Astrocyte of the cerebellum (primary cell): Measurements from ENCODE around the gene GDI1.
"Not testable (repeated sequence)": the region's sequence is repeated elsewhere in the genome, so short reads cannot be mapped to it uniquely, and the experiment has no call there.

Experiments used
- DNase-seq: peaks from one replicate; pipeline ENCODE4 v3.0.0-alpha.2; 2011; ENCODE audit warnings: low read depth
- H3K4me3 ChIP-seq: 2 replicates; pipeline ENCODE4 v1.5.1; 2011; ENCODE audit warnings: mild to moderate bottlenecking, low read depth, low read length, moderate library complexity
- CTCF ChIP-seq: IDR thresholded peaks from 2 replicates; pipeline ENCODE4 v1.5.1; 2012; ENCODE audit warnings: low read length, low read depth, moderate library complexity, mild to moderate bottlenecking; ENCODE audit errors: missing control alignments
- in situ Hi-C: cut with HindIII; loops from 2 replicates; pipeline ENCODE4 v1.10.0; 2017; ENCODE audit warnings: low sequenced_read_pairs

GDI1 gene

GRCh38 chrX:154436983-154437752, at the start of gene GDI1:
TSS of gene GDI1 (plus strand) at chrX:154437154. CDS start at chrX:154437255, 101 bp downstream.
- no peak for TF ChIP-seq CTCF
- no peak for DNase-seq
- peak within 1 kb of the TSS; percentile 62 for H3K4me3 ChIP-seq
- in situ Hi-C loops = no loop called here

- DNase-seq, in situ Hi-C loops, H3K4me3 ChIP-seq: not testable (repeated sequence)
These were observed 48.9 kb upstream of the GDI1 start for GRCh38 chrX:154388094-154388493.

- DNase-seq, in situ Hi-C loops: not testable (repeated sequence)
These were observed 48.3 kb upstream of the GDI1 start for GRCh38 chrX:154388649-154389048.

GRCh38 chrX:154389812-154390747, 46.9 kb upstream of the GDI1 start:
- in situ Hi-C loops, H3K4me3 ChIP-seq, DNase-seq: not testable (repeated sequence)

More at GRCh38 chrX:154388649-154389048, 48.3 kb upstream of the GDI1 start:
- not testable (repeated sequence) for H3K4me3 ChIP-seq

- DNase-seq, in situ Hi-C loops: not testable (repeated sequence)
These were observed 40.6 kb upstream of the GDI1 start for GRCh38 chrX:154396363-154396762.

GRCh38 chrX:154396973-154397887, 39.7 kb upstream of the GDI1 start:
- H3K4me3 ChIP-seq = peak overlapping the region; percentile 88
- DNase-seq = no peak
- in situ Hi-C loops = no loop called here
- TF ChIP-seq CTCF = no peak

More at GRCh38 chrX:154396363-154396762, 40.6 kb upstream of the GDI1 start:
- H3K4me3 ChIP-seq = not testable (repeated sequence)

- peak; percentile 91 for DNase-seq
- in situ Hi-C loops = no loop called here
- TF ChIP-seq CTCF = no peak
- peak within 1 kb of the TSS; percentile 88 for H3K4me3 ChIP-seq
These were observed 38.9 kb upstream of the GDI1 start, which contains the start of gene RPL10 for GRCh38 chrX:154397888-154398667. TSS of gene RPL10 (plus strand) at chrX:154398377. CDS start at chrX:154398520, 143 bp downstream.
